ENCODE measurements around the gene BMP8A.
"Not testable (repeated sequence)": the region's sequence is repeated elsewhere in the genome, so short reads cannot be mapped to it uniquely, and the experiment has no call there.

BMP8A gene, protein sequence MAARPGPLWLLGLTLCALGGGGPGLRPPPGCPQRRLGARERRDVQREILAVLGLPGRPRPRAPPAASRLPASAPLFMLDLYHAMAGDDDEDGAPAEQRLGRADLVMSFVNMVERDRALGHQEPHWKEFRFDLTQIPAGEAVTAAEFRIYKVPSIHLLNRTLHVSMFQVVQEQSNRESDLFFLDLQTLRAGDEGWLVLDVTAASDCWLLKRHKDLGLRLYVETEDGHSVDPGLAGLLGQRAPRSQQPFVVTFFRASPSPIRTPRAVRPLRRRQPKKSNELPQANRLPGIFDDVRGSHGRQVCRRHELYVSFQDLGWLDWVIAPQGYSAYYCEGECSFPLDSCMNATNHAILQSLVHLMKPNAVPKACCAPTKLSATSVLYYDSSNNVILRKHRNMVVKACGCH

DNA sequence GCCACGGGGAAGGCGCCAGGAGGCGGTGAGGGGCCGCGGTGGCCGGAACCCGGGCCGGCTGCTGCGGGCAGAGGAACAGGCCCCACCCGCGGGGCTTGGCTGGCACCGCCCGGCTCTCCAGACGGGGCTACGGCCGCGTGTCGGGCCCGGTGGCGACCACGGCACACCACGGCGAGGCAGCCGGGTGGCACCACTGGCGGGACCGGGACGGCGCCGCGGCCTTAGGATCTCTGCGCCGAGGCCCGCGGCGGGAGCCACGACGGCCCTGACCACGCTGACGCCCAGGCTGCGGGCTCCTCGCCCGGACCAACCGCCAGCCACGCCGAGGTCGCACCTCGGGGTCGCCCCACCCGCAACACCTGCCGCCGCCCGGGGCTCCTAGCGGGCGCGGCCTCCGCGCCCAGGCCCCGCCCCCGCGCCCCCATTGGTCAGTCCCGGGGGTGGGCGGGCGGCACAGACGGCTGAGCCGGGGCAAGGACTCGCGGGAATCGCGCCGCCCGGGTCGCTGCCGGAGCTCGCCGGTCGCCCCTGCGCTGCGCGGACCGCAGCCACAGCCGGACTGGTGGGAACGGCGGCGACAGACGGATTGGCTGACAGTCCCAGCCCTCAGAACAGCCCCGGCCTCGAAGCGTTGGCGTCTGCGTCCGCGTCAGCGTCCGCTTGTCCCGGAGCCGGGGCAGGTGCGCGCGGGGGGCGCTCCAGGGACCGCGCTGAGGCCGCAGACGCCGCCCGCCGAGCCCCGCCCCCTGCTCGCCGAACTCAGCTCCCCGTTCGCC is at the start of gene BMP8A:
Gene BMP8A (plus strand): TSS at position 491 of the 776 bp plus-strand sequence. CDS start 356 bp downstream, outside the sequence.
- ATAC-seq = peak; percentile 84 to 89

DNA sequence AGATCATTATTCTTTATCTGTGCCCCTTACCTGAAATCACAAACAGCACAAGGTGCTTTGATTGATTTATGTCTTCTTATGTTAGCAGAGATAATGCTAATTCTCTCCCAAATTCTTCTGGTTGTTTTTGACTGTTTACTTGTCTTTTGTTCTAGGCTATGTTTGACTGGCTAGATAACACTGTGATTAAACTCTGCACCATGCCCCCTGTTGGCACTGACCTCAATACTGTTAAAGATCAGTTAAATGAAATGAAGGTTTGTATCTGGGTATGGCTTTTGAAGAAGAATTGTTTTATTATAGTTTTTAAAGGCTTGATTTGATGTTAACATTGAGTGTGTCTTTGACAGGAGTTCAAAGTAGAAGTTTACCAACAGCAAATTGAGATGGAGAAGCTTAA is 49.6 kb upstream of the BMP8A start:
- ATAC-seq = no peak

DNA sequence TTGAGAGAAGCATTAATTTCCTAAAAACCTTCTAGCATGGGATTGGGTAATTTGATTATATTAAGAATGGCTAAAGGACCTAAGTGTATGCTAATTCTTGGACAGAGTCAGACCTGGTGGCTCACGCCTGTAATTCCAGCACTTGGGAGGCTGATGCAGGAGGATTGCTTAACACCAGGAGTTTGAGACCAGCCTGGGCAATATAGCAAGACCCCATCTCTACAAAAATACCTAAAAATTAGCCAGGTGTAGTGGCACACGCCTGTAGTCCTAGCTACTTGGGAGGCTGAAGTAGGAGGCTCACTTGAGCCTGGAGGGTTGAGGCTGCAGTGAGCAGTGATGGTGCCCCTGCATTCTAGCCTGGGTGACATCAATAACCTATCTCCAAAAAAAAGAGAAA is 45.9 kb upstream of the BMP8A start:
- no peak for ATAC-seq

DNA sequence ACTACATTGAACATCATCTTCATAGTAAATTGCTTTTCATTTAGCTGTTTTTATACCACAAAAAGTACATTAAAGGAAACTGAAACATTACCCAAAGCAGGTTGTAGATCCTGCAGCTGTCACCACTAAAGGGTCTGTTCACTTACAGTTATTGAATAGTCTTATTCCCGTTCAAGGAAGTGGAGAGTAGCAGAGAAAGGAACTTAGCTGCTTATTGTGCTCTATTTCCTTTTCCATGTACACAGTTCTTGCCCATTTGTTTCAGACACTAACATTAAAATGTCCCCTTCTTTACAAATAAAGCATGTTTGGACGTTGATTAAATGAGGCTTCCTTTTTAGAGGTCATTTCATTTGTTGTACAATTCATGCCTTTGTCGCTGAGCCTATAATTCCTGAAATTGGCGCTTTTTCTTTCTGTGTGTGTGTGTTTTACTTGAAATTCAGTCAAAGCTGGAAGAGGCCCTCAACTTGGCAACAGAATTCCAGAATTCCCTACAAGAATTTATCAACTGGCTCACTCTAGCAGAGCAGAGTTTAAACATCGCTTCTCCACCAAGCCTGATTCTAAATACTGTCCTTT is 44.4 kb upstream of the BMP8A start:
- ATAC-seq = no peak

DNA sequence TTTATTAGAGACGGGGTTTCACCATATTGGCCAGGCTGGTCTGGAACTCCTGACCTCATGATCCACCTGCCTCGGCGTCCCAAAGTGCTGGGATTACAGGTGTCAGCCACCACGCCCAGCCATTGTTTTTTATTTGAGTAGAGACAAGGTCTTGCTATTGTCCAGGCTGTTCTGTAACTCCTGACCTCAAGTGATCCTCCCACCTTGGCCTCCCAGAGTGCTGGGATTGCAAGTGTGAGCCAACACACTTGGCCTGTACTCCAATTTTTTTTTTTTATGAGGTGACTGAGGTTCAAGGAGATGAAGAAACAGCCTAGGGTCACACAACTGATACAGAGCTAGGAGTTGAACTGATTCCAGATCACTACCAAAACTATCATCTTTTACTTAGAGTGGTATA is 41.4 kb upstream of the BMP8A start:
- ATAC-seq = not testable (repeated sequence)

DNA sequence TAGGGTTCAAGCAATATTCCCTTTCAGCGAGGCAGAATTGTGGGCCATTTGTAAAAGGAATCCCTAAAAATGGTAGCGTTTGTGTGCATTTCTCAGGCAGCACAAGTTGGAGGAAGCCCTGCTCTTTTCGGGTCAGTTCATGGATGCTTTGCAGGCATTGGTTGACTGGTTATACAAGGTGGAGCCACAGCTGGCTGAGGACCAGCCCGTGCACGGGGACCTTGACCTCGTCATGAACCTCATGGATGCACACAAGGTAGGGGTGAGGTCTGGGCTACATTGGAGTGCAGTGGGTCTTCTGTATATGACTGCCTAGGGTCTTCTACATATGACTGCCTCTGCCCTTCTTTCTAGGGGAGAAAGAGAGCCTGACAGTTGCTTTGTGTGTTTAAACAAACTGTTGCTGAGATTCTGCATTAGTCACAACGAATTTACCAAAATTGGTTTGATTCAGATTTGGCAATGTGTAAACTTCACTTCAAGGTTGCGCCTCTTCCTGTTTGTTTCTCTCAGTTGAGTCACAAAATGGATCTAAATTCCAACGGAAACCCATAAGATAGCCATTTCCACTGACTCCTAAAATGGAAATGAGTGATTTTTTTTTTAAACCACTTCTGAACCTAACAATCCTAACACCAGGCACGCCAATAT is 40.4 kb upstream of the BMP8A start:
- ATAC-seq = no peak

DNA sequence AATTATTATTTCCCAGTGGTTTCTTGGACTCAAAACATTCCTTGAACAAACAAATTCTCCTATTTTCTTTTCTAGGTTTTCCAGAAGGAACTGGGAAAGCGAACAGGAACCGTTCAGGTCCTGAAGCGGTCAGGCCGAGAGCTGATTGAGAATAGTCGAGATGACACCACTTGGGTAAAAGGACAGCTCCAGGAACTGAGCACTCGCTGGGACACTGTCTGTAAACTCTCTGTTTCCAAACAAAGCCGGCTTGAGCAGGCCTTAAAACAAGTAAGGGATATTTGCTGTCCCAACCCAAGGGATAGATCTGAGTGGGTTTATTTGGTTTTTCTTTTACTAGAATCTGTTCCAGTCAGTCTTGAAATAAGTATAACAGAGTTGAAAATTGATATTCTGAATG is 39.4 kb upstream of the BMP8A start:
- ATAC-seq = no peak

DNA sequence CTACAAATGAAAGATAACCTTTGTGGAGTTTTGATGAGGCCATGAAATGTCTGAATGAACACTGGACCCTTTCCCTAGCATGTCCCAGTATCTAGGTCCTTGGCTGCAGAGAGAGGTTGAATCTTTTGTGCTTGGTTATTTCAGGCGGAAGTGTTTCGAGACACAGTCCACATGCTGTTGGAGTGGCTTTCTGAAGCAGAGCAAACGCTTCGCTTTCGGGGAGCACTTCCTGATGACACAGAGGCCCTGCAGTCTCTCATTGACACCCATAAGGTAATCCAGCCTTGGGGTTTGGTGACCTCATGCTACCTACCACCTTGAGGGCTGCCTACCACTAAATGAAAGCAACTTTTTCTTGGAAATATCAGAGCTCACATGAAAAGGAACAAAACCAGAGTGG is 38.9 kb upstream of the BMP8A start:
- ATAC-seq = no peak

DNA sequence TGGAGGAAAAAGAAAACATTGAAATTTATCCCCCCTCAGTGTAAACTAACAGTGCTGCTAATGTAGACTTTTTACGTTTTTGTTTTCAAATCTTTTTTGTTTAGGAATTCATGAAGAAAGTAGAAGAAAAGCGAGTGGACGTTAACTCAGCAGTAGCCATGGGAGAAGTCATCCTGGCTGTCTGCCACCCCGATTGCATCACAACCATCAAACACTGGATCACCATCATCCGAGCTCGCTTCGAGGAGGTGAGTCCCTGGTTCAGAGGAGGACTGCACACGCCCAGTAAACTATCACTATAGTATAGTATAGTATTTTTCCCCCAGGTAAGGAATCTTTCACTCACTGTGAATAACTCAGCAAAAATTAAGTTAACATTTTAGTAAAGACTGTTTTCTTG is 37.8 kb upstream of the BMP8A start:
- no peak for ATAC-seq

DNA sequence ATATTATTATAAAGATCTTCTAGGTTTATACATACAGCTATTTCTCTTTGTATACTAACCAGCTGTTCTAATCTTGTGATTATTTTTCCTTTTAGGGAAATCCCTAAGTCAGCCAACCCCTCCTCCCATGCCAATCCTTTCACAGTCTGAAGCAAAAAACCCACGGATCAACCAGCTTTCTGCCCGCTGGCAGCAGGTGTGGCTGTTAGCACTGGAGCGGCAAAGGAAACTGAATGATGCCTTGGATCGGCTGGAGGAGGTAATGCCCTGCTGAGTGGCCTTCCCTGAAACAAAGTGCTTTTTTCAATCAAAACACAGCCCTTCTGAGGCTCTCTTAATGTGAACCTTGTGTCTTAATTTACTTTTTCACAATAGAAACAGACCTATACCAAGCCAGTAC is 32.4 kb upstream of the BMP8A start:
- no peak for ATAC-seq

DNA sequence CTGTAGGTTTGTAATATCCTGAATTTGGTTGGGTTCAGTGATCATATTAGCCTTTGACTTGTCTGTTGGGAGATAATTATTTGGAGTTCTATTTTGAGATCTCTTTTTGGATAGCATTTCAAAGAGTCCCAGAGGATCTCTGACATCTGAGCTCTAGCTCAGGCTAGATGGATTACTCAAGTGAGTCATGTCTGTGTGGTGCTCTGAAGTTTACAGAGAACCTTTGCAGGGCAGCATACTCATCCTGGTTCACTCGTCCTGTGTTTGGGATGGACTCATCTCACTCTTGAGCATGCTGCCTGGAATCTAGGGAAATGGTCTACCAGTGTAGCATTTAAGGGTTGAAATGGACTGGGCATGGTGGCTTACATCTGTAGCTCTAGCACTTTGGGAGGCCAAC is 29.4 kb upstream of the BMP8A start:
- no peak for ATAC-seq

DNA sequence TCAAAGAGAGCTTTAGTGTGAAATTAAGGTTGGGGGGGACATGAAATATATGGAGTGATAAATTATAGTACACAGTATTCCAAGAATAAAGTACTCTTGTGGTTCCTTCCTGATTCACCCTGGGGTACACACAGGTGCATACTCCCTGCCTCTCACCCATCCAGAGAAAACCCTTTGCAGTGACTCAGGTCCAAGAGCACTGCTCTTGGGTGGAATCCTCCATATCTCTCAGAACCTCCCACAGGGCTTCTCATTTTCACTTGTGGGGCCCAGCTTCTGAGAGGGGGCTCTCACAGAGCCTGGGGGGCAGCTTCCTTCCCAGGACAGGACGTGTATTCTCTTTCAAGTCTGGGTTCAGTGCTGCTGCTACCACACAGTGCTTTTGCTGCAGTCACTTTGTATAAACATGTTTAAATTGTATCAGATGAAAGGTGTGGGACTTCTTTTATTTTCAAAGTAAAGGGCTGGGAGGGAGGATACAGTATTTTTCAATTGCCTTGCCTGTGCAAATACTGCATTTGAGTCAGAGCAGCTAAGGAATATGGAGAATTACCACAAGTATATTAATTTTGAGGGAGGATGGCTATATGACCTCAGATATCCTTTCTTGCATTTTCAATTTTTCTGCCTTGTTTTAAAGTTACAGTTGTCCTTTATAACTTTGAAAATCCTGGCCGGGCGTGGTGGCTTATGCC is 24.9 kb upstream of the BMP8A start:
- no peak for ATAC-seq

DNA sequence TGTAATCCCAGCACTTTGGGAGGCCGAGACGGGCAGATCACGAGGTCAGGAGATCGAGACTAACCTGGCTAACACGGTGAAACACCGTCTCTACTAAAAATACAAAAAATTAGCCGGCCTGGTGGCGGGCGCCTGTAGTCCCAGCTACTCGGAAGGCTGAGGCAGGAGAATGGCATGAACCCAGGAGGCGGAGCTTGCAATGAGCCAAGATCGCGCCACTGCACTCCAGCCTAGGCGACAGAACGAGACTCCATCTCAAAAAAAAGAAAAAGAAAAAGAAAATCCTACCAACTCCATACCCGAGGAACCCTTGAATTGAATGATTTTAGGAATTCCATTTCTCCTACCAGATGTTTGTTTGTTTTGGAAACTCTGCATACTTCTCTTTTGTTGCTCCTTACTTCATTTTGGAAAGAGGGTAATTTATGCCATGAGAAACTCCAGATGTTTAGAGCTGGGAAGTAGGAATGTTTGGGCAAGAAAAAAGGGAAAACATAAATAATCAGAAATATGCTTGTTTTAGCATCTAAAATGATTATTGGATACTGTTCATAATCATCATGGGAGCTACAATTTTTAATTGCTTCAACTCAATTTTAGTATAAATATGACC is 24.2 kb upstream of the BMP8A start:
- ATAC-seq = not testable (repeated sequence)

DNA sequence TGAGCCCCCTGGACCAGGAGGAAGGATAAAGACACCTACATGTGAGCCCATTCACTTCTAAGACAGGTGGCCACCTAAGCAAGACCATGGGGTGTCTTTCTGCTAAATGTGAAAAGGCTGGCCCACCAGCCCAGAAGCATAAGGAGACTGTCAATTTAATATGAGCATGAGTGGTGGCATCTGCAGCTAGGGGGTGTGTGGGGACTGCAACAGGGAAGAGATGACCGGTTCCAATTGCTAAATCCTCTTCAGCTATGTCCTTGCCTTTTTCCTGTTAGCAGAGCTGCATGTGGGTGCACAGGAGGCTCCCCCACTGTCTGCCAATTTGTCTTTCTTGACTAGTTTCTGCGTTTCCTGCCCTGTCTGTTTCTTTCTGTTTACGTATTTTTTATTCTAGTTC is 22.3 kb upstream of the BMP8A start:
- no peak for ATAC-seq

DNA sequence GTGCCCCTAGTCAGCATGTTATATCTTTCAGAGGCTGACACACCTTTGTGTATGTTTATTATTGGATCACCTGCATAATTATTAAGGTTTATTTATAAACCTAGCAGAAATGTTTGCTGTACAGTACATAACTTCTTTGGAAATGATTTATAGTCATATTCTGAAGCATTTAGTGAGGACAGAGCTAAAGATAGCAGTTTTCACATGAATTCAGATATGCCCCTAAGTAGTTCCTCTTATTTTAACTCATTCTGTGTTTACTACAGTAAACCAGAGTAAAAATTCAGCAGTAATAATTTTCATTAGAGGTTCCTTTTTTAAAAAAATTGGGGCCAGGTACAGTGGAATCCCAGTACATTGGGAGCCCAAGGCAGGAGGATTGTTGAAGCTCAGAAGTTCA is 21.4 kb upstream of the BMP8A start:
- no peak for ATAC-seq

DNA sequence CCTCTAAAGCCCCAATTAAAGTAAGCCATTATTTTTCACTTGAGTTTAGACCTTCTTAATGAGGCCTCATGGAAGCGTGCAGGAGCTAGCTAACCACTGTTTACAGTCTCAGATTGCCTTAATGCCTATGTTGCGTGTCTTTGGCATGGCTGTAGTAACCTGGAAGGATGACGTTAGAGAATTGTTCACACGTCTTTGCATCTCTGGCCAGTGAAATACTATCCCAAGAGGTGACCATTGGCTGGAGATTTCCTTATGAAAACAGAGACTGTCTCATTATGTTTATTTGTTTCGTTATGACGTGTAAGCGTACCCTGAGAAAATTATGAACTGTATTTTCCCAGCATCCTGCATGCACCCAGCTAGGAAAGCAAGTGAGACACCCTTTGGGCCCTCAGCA is 18.6 kb upstream of the BMP8A start:
- no peak for ATAC-seq

DNA sequence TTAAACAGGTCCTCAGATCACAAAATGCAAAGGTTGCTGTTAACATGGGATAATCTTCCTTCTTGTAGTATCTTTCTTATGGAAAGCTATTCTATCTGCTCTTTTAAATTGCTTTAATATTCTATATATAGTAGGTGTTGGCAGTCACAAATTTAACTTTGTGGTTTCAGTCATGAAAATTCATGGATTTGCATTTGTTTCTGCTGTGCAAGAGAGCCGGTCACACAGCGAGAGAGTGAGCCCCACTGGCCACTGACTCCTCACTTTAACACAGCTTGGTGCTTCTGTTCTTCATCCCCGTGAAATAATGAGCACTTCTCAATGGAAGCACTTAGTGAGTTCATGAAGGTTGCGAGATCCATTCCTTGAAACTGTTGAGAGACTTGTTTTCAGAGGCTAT is 18.1 kb upstream of the BMP8A start:
- no peak for ATAC-seq

DNA sequence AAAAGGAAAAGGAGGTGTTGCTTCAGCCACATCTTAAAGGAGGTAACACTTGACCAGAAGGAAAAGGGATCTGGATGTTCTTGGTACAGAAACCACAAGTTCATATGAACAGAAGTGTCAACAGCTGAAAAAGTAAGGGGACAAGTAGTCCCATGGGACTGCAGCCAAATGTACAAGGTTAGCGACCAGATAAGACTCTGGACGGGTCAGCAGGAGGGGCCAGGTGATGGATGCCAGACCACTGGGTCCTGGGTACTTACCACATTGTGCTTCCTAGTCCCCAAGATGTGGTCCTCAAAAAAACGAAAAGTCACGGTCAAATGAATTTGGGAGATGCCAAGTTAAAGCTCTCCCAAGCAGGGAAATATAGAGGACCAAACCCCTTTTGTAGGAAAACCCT is 16.6 kb upstream of the BMP8A start:
- ATAC-seq = no peak

DNA sequence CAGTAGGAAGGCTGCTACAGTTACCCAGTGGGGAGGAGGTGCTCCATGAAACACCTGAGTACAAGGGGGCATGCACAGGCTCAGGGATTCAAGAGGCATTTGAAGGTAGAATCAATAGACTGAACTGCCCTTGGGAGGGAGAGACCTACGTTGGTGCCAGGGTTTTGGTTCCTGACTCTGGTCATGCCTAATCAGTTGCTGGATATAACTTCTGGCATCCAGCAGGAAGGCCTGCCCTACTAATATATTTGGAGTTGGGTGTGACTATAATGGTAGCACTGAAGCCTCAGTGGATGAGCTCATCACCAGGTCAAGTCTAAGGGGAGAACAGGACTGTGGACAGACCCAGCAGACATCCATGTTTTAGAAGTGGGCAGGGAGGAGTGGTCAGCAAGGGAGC is 15.9 kb upstream of the BMP8A start:
- not testable (repeated sequence) for ATAC-seq

DNA sequence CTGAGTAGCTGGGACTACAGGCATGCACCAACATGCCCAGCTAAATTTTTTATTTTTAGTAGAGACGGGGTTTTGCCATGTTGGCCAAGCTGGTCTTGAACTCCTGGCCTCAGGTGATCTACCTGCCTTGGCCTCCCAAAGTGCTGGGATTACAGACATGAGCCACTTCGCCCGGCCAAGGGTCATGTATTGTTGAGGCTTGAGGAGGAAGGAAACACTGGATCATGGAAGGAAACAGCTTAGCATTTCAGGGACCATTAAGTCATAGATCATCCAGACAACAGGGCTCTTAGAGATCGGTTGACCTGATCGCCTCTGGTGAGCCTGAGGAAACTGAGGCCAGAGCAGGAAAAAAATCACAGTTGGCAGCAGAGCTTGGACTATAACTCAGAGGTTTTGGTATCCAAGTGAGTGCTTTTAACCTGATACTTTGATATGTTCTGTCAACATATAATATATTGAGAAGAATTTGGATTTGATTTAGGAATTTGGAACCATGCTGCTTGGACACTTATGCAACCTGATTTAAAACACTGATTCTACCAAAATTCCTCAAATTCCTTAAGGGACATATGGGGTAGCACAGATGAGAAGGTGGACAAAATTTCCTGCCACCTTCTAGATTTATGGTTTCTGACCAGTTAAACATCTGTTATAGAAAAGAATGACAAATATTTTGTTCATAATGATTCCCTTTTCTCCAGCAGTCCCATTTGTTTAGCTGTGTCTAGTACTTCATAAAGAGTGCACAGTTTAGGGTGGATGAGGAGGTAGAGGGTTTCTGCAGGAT is 13.1 kb upstream of the BMP8A start:
- no peak for ATAC-seq

DNA sequence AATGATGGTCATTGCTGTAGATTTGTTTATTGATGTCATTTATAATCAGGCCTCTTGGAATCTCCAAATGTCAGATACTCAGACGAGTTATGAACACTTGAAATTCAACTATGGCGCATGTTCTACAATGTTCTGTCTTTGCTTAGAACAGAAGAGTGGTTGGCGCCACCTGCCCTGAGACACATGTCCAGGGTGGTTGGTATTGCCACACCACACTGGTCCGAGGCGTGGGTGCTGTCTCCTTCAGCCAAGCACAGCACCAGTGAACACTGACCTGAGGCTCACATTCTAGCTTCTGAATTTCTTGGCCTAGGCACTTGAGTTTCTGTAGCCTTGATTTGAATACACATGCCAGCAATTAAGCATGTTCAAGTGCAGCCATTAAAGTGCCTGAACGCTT is 10.1 kb upstream of the BMP8A start:
- no peak for ATAC-seq

Data from activated CD4-positive, CD25-positive, alpha-beta regulatory T cell treated with anti-CD3 and anti-CD28 coated beads, Interleukin-2, amount 50 U/mL, for 24 hours (primary cell).